K562 treated with DMSO at 1 percent for 12 hours (cell line): ENCODE measurements around the gene LCORL. TPM values are rescaled to one million over a fixed set of nuclear protein-coding genes. Genes with fewer than 3 reads are reported as not detected.

Source experiments
- total RNA-seq: library from RNA; unstranded; fragments of 300-600 nt; gene quantifications from 2 replicates; pipeline ENCODE4 v1.2.3, GENCODE V29; 2022; ENCODE audit not compliant: insufficient read depth

The LCORL gene
- 5.6 and 7.2 TPM in 2 replicates for total RNA-seq

DNA sequence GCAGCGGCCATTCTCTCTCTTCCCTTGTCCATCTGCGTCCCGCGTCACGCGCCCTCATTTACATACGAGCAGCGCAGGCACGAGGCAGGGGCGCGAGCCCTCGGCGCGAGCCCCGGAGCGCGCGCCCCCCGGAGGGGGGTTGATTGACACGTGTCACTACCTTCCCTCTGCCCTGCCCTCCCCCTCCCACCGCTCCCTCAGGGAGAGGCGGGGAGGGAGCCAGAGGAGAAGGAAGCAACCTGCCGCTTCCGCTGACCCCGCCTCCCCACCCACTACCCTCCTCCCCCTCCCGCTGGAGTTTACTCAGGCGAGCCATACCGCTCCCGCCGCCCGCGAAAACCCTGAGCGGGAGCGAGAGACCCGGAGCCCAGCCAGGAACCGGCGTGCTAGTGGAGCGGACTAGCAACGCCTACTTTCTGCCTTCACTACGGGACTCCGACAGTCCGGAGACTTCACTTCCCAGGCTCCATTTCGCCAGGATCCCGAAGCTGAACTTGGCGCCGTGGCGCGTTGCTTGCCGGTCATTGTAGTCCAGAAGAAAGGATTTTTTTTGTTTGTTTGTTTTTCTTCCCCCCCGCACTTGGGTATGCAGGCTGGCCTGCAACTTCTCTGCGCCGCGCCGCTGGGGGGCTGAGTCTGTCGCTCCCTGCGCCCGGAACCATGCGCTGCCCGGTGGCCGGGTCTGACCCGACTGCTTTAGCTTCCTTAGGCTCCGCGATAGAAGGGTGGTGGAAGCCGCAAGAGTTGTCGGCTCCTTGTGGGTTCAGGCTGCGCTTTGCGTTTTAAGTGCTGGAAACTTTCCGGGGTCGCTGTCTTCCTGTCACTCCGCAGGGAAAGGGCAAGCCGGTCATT lies at the start of gene LCORL:
TSS of gene LCORL (minus strand) at position 36 of the 852 bp plus-strand sequence. CDS start at position 32, 4 bp downstream.

DNA sequence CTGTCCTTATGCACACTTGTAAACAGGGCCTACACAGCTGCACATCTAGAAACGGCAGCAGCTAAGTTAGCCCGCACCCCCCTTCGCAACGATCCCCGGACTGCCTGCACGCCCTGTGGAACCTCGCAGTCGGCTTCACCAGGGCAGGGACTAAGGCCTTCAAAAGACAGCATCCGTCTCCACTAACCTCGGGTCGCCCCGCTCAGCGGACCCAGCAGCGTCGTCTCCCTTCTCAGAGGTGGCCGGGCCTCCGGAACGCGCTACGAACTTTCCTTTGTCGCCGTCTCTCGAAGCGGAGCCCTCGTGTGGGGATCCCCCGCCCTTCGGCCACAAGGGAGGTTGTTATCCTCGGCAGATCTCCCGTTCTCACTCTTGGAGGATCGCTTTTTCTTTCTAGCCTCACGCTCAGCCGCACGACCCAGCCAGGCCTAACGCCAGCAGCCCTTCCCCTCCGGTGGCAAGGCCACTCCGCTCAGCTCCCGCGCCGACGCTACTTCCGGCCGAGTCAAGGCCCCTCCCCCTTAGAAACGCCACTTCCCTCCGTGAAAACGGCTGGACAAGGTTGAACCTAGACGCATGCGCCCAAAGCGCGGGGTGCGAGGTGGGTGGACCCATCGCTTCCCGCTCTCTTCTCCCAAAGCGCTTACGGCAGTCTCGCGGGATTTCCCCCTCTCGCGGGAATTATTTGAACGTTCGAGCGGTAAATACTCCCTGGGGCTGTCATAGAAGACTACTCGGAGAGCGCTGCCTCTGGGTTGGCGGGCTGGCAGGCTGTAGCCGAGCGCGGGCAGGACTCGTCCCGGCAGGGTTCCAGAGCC lies 211.1 kb downstream of the LCORL start, which contains the start of the genes DCAF16 and NCAPG:
TSS of gene DCAF16 (minus strand) at position 498 of the 818 bp plus-strand sequence. CDS start 6,616 bp downstream, outside the sequence.
TSS of gene NCAPG (plus strand) at position 720 of the 818 bp plus-strand sequence. CDS start 99 bp downstream, outside the sequence.

Other genes starting within 250 kb of the LCORL start
- not detected in 2 replicates for gene FAM184B, start 240.1 kb downstream of the LCORL start, total RNA-seq
- gene DCAF16, start 211.0 kb downstream of the LCORL start, total RNA-seq, result 13.4 and 47.0 TPM in 2 replicates
- 20.2 and 53.2 TPM in 2 replicates for gene NCAPG, start 210.8 kb downstream of the LCORL start, total RNA-seq